ENCODE results near the gene WDR64. TPM values are rescaled to one million over a fixed set of nuclear protein-coding genes. Genes with fewer than 3 reads are reported as not detected.

WDR64 gene
- total and polyA plus RNA-seq, 9 donors, result 0.10 to 0.67 (median 0.34) TPM; not detected in 2

GRCh38 chr1:241706967-241707366 lies 54.9 kb downstream of the WDR64 start:
- DNase-seq, result no peak
- intact Hi-C loops (cut with DNase I), result no loop called here
- 70 to 72% (median 70%) methylated on average over 2 of the region's 2 CpGs for WGBS, 3 donors
- Histone ChIP-seq H3K27ac (no peak overlapping the region), H3K36me3 (no peaks in the 10 kb centered on the region), H3K4me3 (no peak overlapping the region), H3K4me1 (ENCODE audit: insufficient read depth) (no peaks in the 10 kb centered on the region), H3K9me3 (no peaks in the 10 kb centered on the region), H3K27me3 (no peaks in the 10 kb centered on the region)
- TF ChIP-seq CTCF (IDR thresholded peaks at IDR 0.05) (no peak), EP300 (IDR thresholded peaks at IDR 0.05) (no peak), POLR2A (IDR thresholded peaks at IDR 0.05) (no peak)

GRCh38 chr1:241707442-241707841 lies 55.4 kb downstream of the WDR64 start:
- intact Hi-C loops (cut with DNase I), result no loop called here
- WGBS, 3 donors, result 65 to 95% (median 93%) methylated on average over 2 of the region's 2 CpGs
- H3K9me3 ChIP-seq, result no peaks in the 10 kb centered on the region
- H3K36me3 ChIP-seq, result no peaks in the 10 kb centered on the region
- no peak overlapping the region for H3K27ac ChIP-seq
- no peaks in the 10 kb centered on the region for H3K27me3 ChIP-seq
- H3K4me1 ChIP-seq (ENCODE audit: insufficient read depth), result no peaks in the 10 kb centered on the region
- TF ChIP-seq POLR2A (IDR thresholded peaks at IDR 0.05), result no peak
- TF ChIP-seq CTCF (IDR thresholded peaks at IDR 0.05), result no peak
- TF ChIP-seq EP300 (IDR thresholded peaks at IDR 0.05), result no peak
- no peak overlapping the region for H3K4me3 ChIP-seq
- no peak for DNase-seq

GRCh38 chr1:241711326-241711725 lies 59.2 kb downstream of the WDR64 start:
- no peaks in the 10 kb centered on the region for H3K27me3 ChIP-seq
- TF ChIP-seq POLR2A (IDR thresholded peaks at IDR 0.05) (no peak), EP300 (IDR thresholded peaks at IDR 0.05) (no peak), CTCF (IDR thresholded peaks at IDR 0.05) (no peak)
- H3K36me3 ChIP-seq, result no peaks in the 10 kb centered on the region
- 93 to 97% (median 97%) methylated on average over 6 of the region's 6 CpGs for WGBS, 3 donors
- intact Hi-C loops (cut with DNase I), result no loop called here
- H3K9me3 ChIP-seq, result no peaks in the 10 kb centered on the region
- H3K27ac ChIP-seq, result no peak overlapping the region
- H3K4me1 ChIP-seq (ENCODE audit: insufficient read depth), result no peaks in the 10 kb centered on the region
- DNase-seq, result no peak
- H3K4me3 ChIP-seq, result no peak overlapping the region

- Histone ChIP-seq H3K36me3 (no peaks in the 10 kb centered on the region), H3K4me1 (ENCODE audit: insufficient read depth) (no peaks in the 10 kb centered on the region), H3K4me3 (no peak overlapping the region), H3K9me3 (no peaks in the 10 kb centered on the region), H3K27me3 (no peaks in the 10 kb centered on the region), H3K27ac (no peak overlapping the region)
- intact Hi-C loops (cut with DNase I), result no loop called here
- no peak for TF ChIP-seq CTCF (IDR thresholded peaks at IDR 0.05)
- no peak for TF ChIP-seq EP300 (IDR thresholded peaks at IDR 0.05)
- TF ChIP-seq POLR2A (IDR thresholded peaks at IDR 0.05), result no peak
- WGBS, 3 donors, result 50 to 94% (median 52%) methylated on average over 2 of the region's 2 CpGs
- DNase-seq, result no peak
Observed at GRCh38 chr1:241713316-241713715, 61.2 kb downstream of the WDR64 start.

Measured in ovary (tissue), 9 donors.